HT1080 (cell line): ENCODE data around the gene ATL1. TPM values are rescaled to one million over a fixed set of nuclear protein-coding genes. Genes with fewer than 3 reads are reported as not detected.
"Not testable (repeated sequence)": the region's sequence is repeated elsewhere in the genome, so short reads cannot be mapped to it uniquely, and the experiment has no call there.

Experiments
- DNase-seq: peaks from one replicate; pipeline ENCODE4 v3.0.0-alpha.2; 2015; ENCODE audit warnings: low read depth
- total RNA-seq: library from RNA; depleted of rRNA; stranded (reverse); fragments of >200 nt; shearing (Covaris generic); gene quantifications from 2 replicates; pipeline ENCODE4 v1.2.3, GENCODE V29; 2014

The ATL1 gene
- total RNA-seq, 1 experiment from 2014 or later, result 0.48 TPM

GRCh38 chr14:50600849-50601248 lies 40.9 kb downstream of the ATL1 start:
- no peak for DNase-seq

DNA sequence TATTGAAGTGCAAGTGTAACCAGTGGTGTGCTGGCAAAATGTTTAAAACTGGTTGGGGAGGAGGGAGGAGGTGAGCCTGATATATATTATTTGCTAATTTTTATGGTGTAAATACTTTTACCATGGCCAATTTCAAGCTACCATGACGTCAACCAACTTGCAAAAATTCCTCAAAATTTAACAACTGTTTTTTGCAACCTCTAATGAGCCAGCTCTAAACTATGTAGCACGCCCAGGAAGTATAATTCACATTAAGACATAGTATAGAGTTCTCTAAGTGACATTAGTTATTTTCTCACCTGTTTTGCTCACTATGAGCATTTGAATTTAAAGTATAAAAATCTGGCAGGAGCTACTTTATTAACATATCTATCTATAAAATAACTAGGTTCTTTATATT lies 41.4 kb downstream of the ATL1 start:
- peak; percentile 21 for DNase-seq

DNA sequence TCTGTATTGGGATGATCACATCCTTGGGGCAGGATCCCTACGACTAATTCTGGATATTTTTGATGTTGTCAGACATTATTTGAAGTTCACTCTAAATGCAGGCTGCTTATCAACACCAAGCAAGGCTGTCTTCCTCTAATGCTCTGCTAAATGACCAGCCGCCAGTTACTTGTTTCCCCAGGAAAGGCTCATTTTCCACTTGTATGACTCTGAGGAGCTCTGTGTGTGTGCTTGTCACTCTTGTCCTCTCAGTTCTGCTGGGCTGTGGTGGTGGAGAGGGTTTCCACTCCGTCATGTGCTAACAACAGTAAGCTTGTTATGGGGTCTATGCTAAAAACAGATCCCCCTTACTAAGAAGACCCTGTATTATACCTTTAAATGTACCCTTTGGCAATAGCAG lies 42.1 kb downstream of the ATL1 start:
- DNase-seq, result no peak

- no peak for DNase-seq
Measured at GRCh38 chr14:50603565-50603964, 43.6 kb downstream of the ATL1 start.

GRCh38 chr14:50605766-50606165 lies 45.8 kb downstream of the ATL1 start:
- peak; percentile 10 for DNase-seq

DNA sequence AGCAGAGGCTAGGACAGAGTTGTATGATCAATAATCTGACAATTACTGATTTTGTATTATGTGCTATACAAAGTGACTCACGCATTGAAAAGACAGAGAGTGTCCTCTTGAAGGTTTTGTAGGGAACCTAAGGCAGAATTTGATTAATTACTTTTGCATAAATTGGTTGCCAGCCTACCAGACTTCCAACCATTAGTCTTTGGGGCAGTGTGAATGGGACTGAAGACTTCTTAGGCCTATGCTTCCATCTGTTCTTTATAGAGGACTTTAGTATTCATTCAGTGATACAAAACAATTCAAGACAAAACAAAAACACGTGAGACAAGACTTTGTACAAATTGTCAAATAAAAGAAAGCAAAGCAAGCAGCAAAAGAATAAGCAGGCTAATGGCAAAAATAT lies 46.5 kb downstream of the ATL1 start:
- no peak for DNase-seq

- DNase-seq, result no peak
Measured at GRCh38 chr14:50607181-50607580, 47.2 kb downstream of the ATL1 start.

DNA sequence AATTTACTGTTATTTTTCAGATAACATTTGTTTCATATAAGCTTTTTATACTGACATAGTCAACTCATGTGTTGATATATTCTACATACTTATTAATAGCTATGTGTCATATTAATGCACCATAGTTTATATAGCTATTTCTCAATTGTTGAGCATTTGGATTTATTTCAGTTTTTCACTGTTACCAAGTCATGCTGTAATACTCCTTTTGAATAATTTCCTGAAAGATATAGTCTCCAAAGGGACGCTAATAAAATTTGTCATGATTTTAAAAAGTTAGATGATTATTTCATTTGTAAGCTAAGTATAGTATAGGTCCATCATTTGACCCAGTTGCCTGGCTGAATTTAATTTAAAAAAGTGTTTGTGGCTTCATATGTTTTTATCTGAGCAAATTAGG lies 47.8 kb downstream of the ATL1 start:
- no peak for DNase-seq

DNA sequence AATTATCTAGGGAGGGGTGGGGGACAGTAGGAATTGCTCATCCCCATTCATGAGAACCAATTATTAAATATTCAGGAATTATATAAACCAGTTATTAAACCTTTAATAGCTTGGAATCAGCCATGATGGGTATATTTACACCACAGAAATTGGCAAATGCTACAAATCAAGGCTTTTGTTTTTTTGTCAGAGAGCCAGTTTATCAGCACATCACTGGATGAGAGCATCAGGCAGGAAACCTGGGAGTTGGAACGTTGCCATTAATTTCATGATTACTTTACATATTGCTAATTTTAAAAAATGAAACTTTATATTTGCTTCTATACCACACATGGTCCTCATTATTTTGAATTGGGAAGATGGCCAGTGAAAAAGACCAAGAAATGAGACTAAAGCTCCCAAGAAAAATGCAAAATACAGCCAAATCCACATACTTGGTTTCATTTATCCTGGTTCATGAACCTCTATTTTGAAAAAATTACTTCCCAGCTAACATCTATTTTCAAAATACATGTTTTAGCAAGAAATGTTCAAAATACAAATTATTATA lies 48.4 kb downstream of the ATL1 start:
- DNase-seq, result no peak

DNA sequence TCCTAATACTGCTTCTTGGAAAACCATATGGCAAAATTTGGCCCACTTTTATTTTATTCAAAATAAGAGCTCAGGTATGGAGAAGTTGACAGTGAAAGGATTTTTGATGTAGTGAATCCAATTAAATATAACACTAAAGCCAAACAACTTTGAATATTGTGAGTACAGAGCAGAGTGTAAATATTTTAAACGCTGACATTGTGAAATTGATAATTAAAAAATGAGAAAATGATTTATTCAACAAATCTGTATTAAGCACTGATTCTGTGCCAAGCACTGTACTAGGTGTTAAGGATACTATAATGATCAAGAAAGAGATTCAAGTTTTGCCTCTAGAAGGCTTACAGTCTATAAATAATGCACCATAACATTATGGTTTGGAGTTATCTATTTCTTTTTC lies 50.5 kb downstream of the ATL1 start:
- DNase-seq, result no peak

- no peak for DNase-seq
Measured at GRCh38 chr14:50612806-50613205, 52.9 kb downstream of the ATL1 start.

DNA sequence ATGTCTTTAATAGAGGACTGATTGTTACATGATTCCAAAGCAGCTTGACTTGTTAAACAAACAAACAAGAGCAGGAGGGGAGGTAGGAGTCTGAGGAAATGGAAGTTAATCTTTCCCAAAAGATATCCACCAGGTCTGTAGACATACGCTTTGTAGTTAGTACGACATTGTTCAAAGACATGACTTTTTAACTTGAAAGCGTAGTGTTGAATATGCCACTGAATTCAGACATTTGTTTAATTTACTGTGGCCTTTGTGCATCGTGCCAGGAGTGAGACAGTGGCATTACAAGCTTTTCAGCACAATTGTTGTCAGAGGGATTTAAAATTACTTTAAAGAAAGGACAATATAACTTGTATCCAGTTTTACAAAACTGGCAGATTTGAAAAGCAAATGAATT lies 55.1 kb downstream of the ATL1 start:
- DNase-seq, result no peak

DNA sequence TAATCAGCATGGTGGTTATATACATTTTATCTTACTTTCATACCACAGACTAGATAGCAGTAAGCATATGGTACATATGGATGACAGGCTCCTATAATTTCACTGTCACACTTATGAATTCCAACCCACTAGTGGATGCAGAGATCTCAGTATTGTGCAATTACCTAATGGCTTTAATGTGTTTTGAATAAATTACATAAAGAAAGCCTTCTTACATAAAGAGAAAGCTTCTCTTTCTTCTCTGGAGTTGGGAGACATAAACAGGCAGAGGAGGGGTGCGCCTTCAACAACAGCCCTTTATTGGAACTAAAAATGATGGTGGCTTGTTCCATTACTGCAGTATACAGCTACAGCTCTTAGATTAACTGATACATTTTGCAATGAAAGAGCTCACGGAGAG lies 55.6 kb downstream of the ATL1 start:
- no peak for DNase-seq

GRCh38 chr14:50616275-50616674 lies 56.3 kb downstream of the ATL1 start:
- DNase-seq, result no peak

DNA sequence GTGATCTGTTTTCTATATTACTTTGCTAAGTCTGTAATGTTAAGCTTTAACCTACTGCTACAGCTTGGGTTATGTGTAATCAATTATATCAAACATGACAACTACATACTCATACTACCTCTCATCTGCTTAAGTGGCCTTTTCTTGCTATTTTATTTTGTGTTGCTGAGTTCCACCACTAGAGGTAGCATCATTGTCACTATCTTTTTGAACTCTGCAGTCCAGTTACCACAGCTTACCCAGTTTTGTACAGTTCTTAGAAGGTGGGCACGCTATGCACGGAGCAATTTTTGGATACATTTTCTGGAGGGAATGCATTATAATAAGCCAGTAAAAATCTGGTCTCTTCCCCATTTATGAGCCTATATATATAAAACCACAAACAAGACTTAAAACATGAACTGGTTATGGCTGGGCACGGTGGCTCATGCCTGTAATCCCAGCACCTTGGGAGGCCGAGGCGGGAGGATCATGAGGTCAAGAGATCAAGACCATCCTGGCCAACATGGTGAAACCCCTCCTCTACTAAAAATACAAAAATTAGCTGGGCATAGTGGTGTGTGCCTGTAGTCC lies 59.7 kb downstream of the ATL1 start:
- DNase-seq, result peak; percentile 62

- DNase-seq, result peak; percentile 86
Measured at GRCh38 chr14:50620341-50620740, 60.4 kb downstream of the ATL1 start.

GRCh38 chr14:50622978-50623377 lies 63.0 kb downstream of the ATL1 start:
- DNase-seq, result no peak

- DNase-seq, result no peak
Measured at GRCh38 chr14:50624447-50624846, 64.5 kb downstream of the ATL1 start.

GRCh38 chr14:50624947-50625346 lies 65.0 kb downstream of the ATL1 start:
- not testable (repeated sequence) for DNase-seq

GRCh38 chr14:50631408-50631821 lies 71.5 kb downstream of the ATL1 start:
- no peak for DNase-seq

DNA sequence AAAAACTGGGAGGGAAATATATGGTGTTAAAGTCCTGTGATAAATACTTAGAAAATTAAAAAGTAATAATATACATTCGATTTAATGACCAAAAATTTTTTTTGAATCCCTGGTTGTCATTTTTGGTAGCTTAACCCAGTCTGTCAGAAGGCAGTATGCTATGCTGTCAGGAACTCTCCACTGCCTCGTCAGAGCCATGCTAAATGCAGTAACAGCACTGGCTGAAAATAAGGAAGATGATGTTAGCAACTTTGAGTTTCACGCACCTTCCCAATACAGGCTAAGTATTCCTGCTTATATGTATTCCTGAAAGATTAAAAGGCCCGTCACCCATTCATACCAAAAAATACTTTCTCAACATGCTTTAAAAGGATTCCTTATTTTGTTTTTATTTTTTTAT lies 74.0 kb downstream of the ATL1 start:
- no peak for DNase-seq

DNA sequence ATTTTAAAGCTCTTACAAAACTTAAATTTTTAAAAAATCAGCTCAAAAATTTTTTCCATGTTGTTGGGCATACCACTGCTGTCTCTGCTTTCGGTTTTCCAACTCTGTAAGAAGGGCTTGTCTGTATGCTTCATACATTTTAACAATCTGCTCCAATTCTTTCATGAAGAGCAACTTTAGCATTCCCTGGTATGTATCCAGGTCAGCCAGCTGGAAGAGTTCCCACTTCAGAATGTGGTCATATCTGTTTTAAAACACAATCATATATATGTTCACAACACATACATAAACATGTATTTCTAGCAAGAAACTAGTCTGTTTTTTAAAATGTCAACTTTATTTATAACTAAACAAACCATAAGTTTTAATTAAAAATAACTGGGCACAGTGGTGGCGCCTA lies 75.2 kb downstream of the ATL1 start:
- DNase-seq, result no peak

- DNase-seq, result no peak
Measured at GRCh38 chr14:50647282-50647681, 87.3 kb downstream of the ATL1 start.

DNA sequence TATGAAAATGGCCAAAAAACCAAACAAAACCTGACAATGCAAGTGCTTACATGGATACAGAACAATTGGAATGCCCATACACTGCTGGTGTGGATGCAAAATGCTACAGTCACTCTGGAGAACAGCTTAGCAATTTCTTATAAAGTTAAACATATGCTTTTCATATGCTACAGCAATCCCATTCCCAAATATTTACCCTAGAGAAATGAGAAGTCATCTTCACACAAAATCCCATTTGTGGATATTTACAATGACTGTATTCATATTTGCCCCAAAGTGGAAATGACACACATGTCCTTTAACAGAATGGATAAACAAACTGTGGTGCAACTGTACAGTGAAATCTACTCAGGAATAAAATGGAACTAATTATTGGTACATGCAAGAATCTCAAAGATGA lies 87.8 kb downstream of the ATL1 start:
- DNase-seq, result peak; percentile 6
